Stimulated activated CD4-positive, alpha-beta T cell treated with anti-CD3 and anti-CD28 coated beads, Interleukin-15, amount 100 ng/mL, for 24 hours (primary cell): ENCODE data around the gene NT5C1B.

ENCODE experiments used
- DNase-seq: peaks from one replicate; pipeline ENCODE4 v3.0.0-alpha.2; 2020

The NT5C1B gene

GRCh38 chr2:18598848-18599484, 9.6 kb upstream of the NT5C1B start:
- DNase-seq: no peak

GRCh38 chr2:18597618-18598017, 8.2 kb upstream of the NT5C1B start:
- no peak for DNase-seq

- no peak for DNase-seq
Measured at GRCh38 chr2:18596993-18597392, 7.6 kb upstream of the NT5C1B start.

GRCh38 chr2:18593496-18593895, 4.1 kb upstream of the NT5C1B start:
- DNase-seq: no peak

- no peak for DNase-seq
Measured at GRCh38 chr2:18592372-18592771, 3.0 kb upstream of the NT5C1B start.

GRCh38 chr2:18588802-18589201, 567 bp downstream of the NT5C1B start:
- DNase-seq: no peak

- DNase-seq: no peak
Measured at GRCh38 chr2:18588049-18588448, 1.3 kb downstream of the NT5C1B start.

GRCh38 chr2:18585526-18585925, 3.8 kb downstream of the NT5C1B start:
- DNase-seq: no peak

- DNase-seq: no peak
Measured at GRCh38 chr2:18584608-18584954, 4.8 kb downstream of the NT5C1B start.

- no peak for DNase-seq
Measured at GRCh38 chr2:18583905-18584607, 5.3 kb downstream of the NT5C1B start.

- no peak for DNase-seq
Measured at GRCh38 chr2:18580606-18581005, 8.8 kb downstream of the NT5C1B start.

- no peak for DNase-seq
Measured at GRCh38 chr2:18578033-18578432, 11.3 kb downstream of the NT5C1B start.

GRCh38 chr2:18566145-18566769, 23.1 kb downstream of the NT5C1B start:
- no peak for DNase-seq

GRCh38 chr2:18560797-18561085, 28.6 kb downstream of the NT5C1B start:
- DNase-seq: no peak

GRCh38 chr2:18560031-18560796, 29.2 kb downstream of the NT5C1B start, which contains the start of gene RDH14:
TSS of gene RDH14 (minus strand) at chr2:18560653. CDS start at chr2:18560572, 81 bp downstream.
- peak; percentile 94 for DNase-seq

- peak; percentile 18 for DNase-seq
Measured at GRCh38 chr2:18559531-18560030, 29.8 kb downstream of the NT5C1B start.

GRCh38 chr2:18558458-18558857, 30.9 kb downstream of the NT5C1B start:
- DNase-seq: no peak

- no peak for DNase-seq
Measured at GRCh38 chr2:18557121-18557520, 32.2 kb downstream of the NT5C1B start.

GRCh38 chr2:18552351-18553077, 36.9 kb downstream of the NT5C1B start:
- DNase-seq: no peak

- no peak for DNase-seq
Measured at GRCh38 chr2:18551623-18552022, 37.7 kb downstream of the NT5C1B start.

GRCh38 chr2:18551169-18551568, 38.2 kb downstream of the NT5C1B start:
- DNase-seq: no peak

GRCh38 chr2:18550433-18550832, 38.9 kb downstream of the NT5C1B start:
- DNase-seq: no peak

GRCh38 chr2:18549083-18549482, 40.3 kb downstream of the NT5C1B start:
- no peak for DNase-seq
